GM23338 (cell line): Measurements from ENCODE around the gene AGAP1.

Source experiments
- CREB1 ChIP-seq: fragments of 250-450 bp; sonication (Bioruptor Pico); IDR thresholded peaks from 2 replicates; pipeline ENCODE4 v1.5.0; 2020; ENCODE audit warnings: low read depth, mild to moderate bottlenecking, moderate library complexity
- CTCF ChIP-seq, 2 experiments: fragments of 200-600 bp in 1 of 2; sonication (generic) in 1 of 2; conservative IDR thresholded peaks; 2 replicates each; pipeline versions ENCODE4 v1.5.1 to v1.6.1; 2016 to 2017; ENCODE audit warnings: antibody characterized with exemption in 2 of 2, low read depth in 2 of 2, mild to moderate bottlenecking in 2 of 2, moderate library complexity in 1 of 2
- ETS1 ChIP-seq: IDR thresholded peaks from 2 replicates; pipeline ENCODE4 v1.6.1; 2016; ENCODE audit warnings: antibody characterized with exemption
- EZH2 ChIP-seq: fragments of 200-600 bp; sonication (generic); IDR thresholded peaks from one replicate; pipeline ENCODE4 v1.8.0; 2017; ENCODE audit warnings: antibody characterized with exemption, mild to moderate bottlenecking, low read depth; ENCODE audit not compliant: unreplicated experiment
- EZH2phosphoT487 ChIP-seq: fragments of 200-600 bp; sonication (generic); IDR thresholded peaks from one replicate; pipeline ENCODE4 v1.8.1; 2018; ENCODE audit warnings: antibody characterized with exemption; ENCODE audit not compliant: unreplicated experiment
- POLR2AphosphoS5 ChIP-seq: IDR thresholded peaks from 2 replicates; pipeline ENCODE4 v1.6.1; 2016; ENCODE audit warnings: antibody characterized with exemption, low read depth
- REST ChIP-seq: IDR thresholded peaks from one replicate; pipeline ENCODE4 v1.6.1; 2018; ENCODE audit warnings: antibody characterized with exemption; ENCODE audit not compliant: unreplicated experiment
- STAT1 ChIP-seq: IDR thresholded peaks from one replicate; pipeline ENCODE4 v1.6.1; 2016; ENCODE audit warnings: antibody characterized with exemption; ENCODE audit not compliant: unreplicated experiment
- ZNF114 ChIP-seq: fragments of 250-450 bp; sonication (Bioruptor Pico); IDR thresholded peaks from 2 replicates; pipeline ENCODE4 v1.5.0; 2020; ENCODE audit warnings: mild to moderate bottlenecking, moderate library complexity
- ZNF331 ChIP-seq: fragments of 250-450 bp; sonication (Bioruptor Pico); IDR thresholded peaks from 2 replicates; pipeline ENCODE4 v1.5.0; 2020; ENCODE audit warnings: low read depth, mild to moderate bottlenecking, moderate library complexity

- TF ChIP-seq CTCF (conservative IDR thresholded peaks at IDR 0.05; ENCODE audit: low read depth in 2 of 2) = no peak
- no peak for TF ChIP-seq EZH2
- no peak for TF ChIP-seq REST
- TF ChIP-seq CREB1 (CRISPR knock-in tag) = no peak
- TF ChIP-seq ZNF114 (CRISPR knock-in tag) = no peak
- no peak for TF ChIP-seq EZH2phosphoT487
- no peak for TF ChIP-seq ZNF331
- TF ChIP-seq POLR2AphosphoS5 = no peak
- TF ChIP-seq STAT1 = no peak
- TF ChIP-seq ETS1 = no peak
These were observed 198.9 kb downstream of the AGAP1 start for GRCh38 chr2:235692671-235693171.
